Activated T-cell treated with anti-CD3 and anti-CD28 coated beads, Interleukin-2, amount 50 U/mL, for 4 hours (primary cell): Measurements from ENCODE around the gene NFIX. TPM values are rescaled to one million over a fixed set of nuclear protein-coding genes. Genes with fewer than 3 reads are reported as not detected.
"Not testable (repeated sequence)": the region's sequence is repeated elsewhere in the genome, so short reads cannot be mapped to it uniquely, and the experiment has no call there.

ENCODE experiments used
- ATAC-seq, 2 donors: fragments of 200-7000 bp; cut with Tn5 transposase; one replicate each; pipeline ENCODE4 v1.10.0; 2021
- DNase-seq: peaks from one replicate; pipeline ENCODE4 v3.0.0-alpha.2; 2020
- H3K27me3 Mint-ChIP-seq: one replicate; pipeline ENCODE4 v1.8.0; 2021; ENCODE audit warnings: low read depth, mixed read lengths
- H3K36me3 Mint-ChIP-seq: one replicate; pipeline ENCODE4 v1.8.0; 2022; ENCODE audit warnings: mixed read lengths; ENCODE audit not compliant: insufficient read depth
- H3K4me1 Mint-ChIP-seq: one replicate; pipeline ENCODE4 v1.8.0; 2021; ENCODE audit warnings: low read depth, mixed read lengths
- H3K4me3 Mint-ChIP-seq: one replicate; pipeline ENCODE4 v1.8.0; 2021; ENCODE audit warnings: mild to moderate bottlenecking, moderate library complexity, mixed read lengths
- H3K9me3 Mint-ChIP-seq: one replicate; pipeline ENCODE4 v1.8.0; 2021; ENCODE audit warnings: mixed read lengths
- total RNA-seq, 3 donors: library from RNA; stranded (reverse); gene quantifications; one replicate each; pipeline ENCODE4 v1.2.1, GENCODE V29; 2021

Gene NFIX
- 10 to 100 TPM; 11.1 to 20.4 (median 16.1) TPM for total RNA-seq

DNA sequence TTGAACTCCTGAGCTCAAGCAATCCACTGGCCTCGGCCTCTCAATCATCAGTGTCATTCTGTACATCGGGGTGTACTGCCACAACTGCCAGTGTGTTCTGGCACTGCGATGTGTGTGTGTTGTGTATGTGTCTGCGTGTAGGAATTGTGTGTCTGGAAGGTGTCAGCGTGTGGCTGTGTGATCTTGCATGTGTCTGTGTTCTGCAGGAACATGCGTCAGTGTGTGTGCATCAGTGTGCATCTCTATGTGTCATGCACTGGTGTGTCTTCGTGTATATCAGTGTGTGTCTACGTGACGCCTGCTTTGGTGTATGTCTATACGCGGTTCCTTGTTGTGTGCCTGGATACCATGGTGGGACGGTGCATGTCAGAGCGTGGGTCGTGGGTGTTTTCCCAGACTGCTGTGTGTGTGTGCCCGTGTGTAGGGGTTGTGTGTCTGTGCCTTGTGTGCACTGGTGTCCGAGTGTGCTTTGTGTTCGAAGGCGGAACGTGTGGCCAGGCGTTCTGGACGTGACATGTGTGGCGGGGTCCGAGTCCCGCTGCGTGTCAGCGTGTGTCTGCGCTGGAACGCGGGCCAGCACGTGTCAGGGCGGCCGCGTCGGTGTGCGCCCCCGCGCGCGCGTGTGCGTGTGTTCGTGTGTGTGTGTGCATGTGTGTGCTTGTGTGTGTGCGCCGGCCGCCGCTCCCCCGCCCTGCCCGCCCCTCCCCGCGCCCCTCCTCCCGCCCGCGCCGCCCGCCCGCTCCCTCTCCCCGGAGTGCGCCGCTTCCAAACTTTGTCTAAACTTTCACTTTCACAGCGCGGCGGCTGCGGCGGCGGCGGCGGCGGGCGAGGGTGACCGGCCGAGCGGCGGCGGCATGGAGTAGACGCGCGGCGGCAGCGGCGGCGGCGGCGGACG, at the start of gene NFIX:
Gene NFIX (plus strand): TSS at position 775 of the 895 bp plus-strand sequence. CDS start 363 bp downstream, outside the sequence.
- ATAC-seq (peak; percentile 68 to 69), DNase-seq (peak; percentile 69)
- H3K9me3 Mint-ChIP-seq = no peaks in the 10 kb centered on the region
- peaks cover 7% of the 10 kb centered on the region for H3K27me3 Mint-ChIP-seq
- no peaks in the 10 kb centered on the region for H3K36me3 Mint-ChIP-seq
- peak within 1 kb of the TSS; percentile 82 for H3K4me3 Mint-ChIP-seq
- peaks cover 9% of the 10 kb centered on the region for H3K4me1 Mint-ChIP-seq

DNA sequence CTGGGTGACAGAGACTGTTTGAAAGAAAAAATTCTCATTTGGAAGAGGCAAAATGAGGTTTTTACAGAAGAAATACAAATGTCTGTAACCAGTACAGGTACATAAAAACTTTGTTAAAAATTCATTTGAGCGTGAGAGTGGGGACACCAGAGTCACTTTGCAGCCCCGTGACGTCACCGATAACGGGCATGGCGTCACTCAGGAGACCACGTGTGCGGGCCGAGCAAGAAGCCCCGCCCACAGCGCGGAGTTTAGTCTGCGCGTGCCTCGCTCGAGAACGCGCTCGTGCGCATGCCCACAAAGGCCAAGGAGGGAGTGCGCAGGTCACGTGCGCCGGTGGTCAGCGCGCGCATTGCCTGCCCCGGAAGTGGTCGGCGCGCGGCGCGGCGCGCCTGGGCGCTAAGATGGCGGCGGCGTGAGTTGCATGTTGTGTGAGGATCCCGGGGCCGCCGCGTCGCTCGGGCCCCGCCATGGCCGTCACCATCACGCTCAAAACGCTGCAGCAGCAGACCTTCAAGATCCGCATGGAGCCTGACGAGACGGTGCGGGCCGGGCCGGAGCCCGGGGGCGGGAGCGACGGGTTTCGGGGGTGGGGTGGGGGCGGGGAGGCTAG, 49.7 kb upstream of the NFIX start, which contains the start of gene RAD23A:
Gene RAD23A (plus strand): TSS at position 384 of the 613 bp plus-strand sequence. CDS start 87 bp downstream, at position 471.
- DNase-seq = peak; percentile 99
- no peaks in the 10 kb centered on the region for H3K27me3 Mint-ChIP-seq
- H3K4me3 Mint-ChIP-seq = peak within 1 kb of the TSS; percentile 91
- H3K4me1 Mint-ChIP-seq = peaks cover 38% of the 10 kb centered on the region
- H3K9me3 Mint-ChIP-seq = no peaks in the 10 kb centered on the region
- peak; percentile 81 to 82 for ATAC-seq
- peaks cover 44% of the 10 kb centered on the region for H3K36me3 Mint-ChIP-seq

- H3K36me3 Mint-ChIP-seq = peaks cover 41% of the 10 kb centered on the region
- peaks cover 33% of the 10 kb centered on the region for H3K4me1 Mint-ChIP-seq
- ATAC-seq = peak; percentile 74 to 79
Observed at GRCh38 chr19:12946092-12946721, 49.1 kb upstream of the NFIX start.

DNA sequence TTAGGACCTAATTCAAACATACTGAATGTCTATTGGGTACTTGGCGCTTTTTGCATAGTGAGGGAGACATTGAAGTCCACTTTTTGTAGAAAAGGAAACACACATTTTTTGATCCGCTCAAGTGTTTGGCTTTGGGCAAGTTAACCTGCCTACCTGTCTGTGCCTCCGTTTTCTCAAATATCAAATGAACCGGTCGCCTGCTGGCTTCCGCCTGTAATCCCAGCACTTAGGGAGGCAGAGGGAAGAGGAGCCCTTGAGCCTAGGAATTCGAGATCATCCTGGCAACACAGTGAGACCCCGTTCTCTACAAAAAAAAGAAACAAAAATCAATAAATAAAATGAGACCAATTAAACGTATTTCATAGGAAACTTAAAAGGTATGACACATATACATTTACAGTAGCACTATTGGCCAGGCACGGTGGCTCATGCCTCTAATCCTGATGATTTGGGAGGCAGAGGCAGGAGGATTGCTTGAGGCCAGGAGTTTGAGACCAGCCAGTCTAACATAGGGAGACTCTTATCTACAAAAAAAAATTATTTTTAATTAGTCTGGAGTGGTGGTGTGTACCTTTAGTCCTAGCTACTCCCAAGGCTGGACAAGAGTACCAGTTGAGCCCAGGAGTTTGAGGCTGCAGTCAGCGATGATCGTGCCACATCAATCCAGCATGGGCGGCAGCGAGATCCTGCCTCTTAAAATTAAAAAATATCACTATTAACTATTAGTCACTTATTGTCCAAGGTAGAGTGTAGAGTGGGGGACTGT, 48.4 kb upstream of the NFIX start:
- Mint-ChIP-seq H3K27me3 (no peaks in the 10 kb centered on the region), H3K9me3 (no peaks in the 10 kb centered on the region), H3K4me1 (peaks cover 33% of the 10 kb centered on the region), H3K36me3 (peaks cover 45% of the 10 kb centered on the region), H3K4me3 (peak overlapping the region; percentile 91)
- DNase-seq (no peak), ATAC-seq (no peak)

More at GRCh38 chr19:12946092-12946721, 49.1 kb upstream of the NFIX start:
- no peaks in the 10 kb centered on the region for H3K9me3 Mint-ChIP-seq
- H3K27me3 Mint-ChIP-seq = no peaks in the 10 kb centered on the region
- DNase-seq = peak; percentile 34
- peak overlapping the region; percentile 91 for H3K4me3 Mint-ChIP-seq

GRCh38 chr19:12947702-12948611, 47.3 kb upstream of the NFIX start:
- Mint-ChIP-seq H3K36me3 (peaks cover 45% of the 10 kb centered on the region), H3K27me3 (no peaks in the 10 kb centered on the region), H3K9me3 (no peaks in the 10 kb centered on the region), H3K4me1 (peaks cover 29% of the 10 kb centered on the region), H3K4me3 (peak overlapping the region; percentile 23)
- DNase-seq (no peak), ATAC-seq (no peak)

GRCh38 chr19:12948612-12949362, 46.5 kb upstream of the NFIX start:
- DNase-seq = no peak
- peaks cover 43% of the 10 kb centered on the region for H3K36me3 Mint-ChIP-seq
- H3K4me1 Mint-ChIP-seq = peaks cover 25% of the 10 kb centered on the region
- no peak overlapping the region for H3K4me3 Mint-ChIP-seq
- H3K27me3 Mint-ChIP-seq = no peaks in the 10 kb centered on the region
- H3K9me3 Mint-ChIP-seq = no peaks in the 10 kb centered on the region
- ATAC-seq = no peak

GRCh38 chr19:12949363-12950283, 45.7 kb upstream of the NFIX start:
- Mint-ChIP-seq H3K27me3 (no peaks in the 10 kb centered on the region), H3K4me3 (no peak overlapping the region), H3K36me3 (peaks cover 46% of the 10 kb centered on the region), H3K9me3 (no peaks in the 10 kb centered on the region), H3K4me1 (peaks cover 28% of the 10 kb centered on the region)
- no peak for ATAC-seq
- DNase-seq = no peak

DNA sequence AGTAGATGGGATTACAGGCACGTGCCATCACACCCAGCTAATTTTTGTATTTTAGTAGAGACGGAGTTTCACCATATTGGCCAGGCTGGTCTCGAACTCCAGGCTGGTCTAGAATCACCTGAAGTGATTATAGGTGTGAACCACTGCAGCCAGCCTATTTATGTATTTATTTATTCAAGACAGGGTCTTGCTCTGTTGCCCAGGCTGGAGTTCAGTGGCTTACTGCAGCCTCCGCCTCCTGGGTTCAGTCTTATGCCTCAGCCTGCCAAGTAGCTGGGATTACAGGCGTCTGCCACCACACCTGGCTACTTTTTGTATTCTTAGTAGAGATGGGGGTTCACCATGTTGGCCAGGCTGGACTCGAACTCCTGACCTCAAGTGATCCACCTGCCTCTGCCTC, 43.2 kb upstream of the NFIX start:
- DNase-seq, H3K4me3 Mint-ChIP-seq, H3K27me3 Mint-ChIP-seq, ATAC-seq, H3K9me3 Mint-ChIP-seq: not testable (repeated sequence)
- Mint-ChIP-seq H3K4me1 (peaks cover 33% of the 10 kb centered on the region), H3K36me3 (peaks cover 43% of the 10 kb centered on the region)

GRCh38 chr19:12952488-12953137, 42.7 kb upstream of the NFIX start:
- H3K4me3 Mint-ChIP-seq = no peak overlapping the region
- DNase-seq (no peak), ATAC-seq (no peak)
- no peaks in the 10 kb centered on the region for H3K27me3 Mint-ChIP-seq
- no peaks in the 10 kb centered on the region for H3K9me3 Mint-ChIP-seq
- peaks cover 40% of the 10 kb centered on the region for H3K36me3 Mint-ChIP-seq
- peaks cover 34% of the 10 kb centered on the region for H3K4me1 Mint-ChIP-seq

DNA sequence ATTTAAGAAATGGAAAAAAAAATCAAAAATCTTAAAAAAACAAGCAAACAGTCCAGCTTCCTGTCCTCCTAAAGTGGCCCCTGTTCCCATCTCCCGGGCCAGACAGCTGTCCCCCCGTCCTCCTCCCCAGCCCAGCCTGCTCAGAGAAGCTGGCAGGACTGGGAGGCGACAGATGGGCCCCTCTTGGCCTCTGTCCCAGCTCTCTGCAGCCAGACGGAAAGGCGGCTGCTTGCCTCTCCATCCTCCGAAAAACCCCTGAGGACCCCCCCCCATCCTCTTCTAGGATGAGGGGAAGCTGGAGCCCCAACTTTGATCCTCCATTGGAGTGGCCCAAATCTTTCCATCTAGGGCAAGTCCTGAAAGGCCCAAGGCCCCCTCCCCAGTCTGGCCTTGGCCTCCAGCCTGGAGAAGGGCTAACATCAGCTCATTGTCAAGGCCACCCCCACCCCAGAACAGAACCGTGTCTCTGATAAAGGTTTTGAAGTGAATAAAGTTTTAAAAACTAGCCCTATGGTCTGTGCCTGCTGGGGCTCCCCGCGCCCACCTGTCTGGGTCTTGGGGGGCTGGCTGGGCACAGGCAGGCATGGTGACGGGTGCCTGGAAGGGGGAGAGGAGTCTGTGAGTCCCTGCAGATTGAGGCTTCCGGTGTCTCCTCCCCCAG, 42.0 kb upstream of the NFIX start:
- Mint-ChIP-seq H3K9me3 (no peaks in the 10 kb centered on the region), H3K4me3 (no peak overlapping the region), H3K4me1 (peaks cover 32% of the 10 kb centered on the region), H3K36me3 (peaks cover 36% of the 10 kb centered on the region), H3K27me3 (no peaks in the 10 kb centered on the region)
- no peak for ATAC-seq
- no peak for DNase-seq
